ENCODE data around the gene CSRNP3. TPM values are rescaled to one million over a fixed set of nuclear protein-coding genes. Genes with fewer than 3 reads are reported as not detected.

Gene CSRNP3
- 1 to 10 TPM in 3 of 4 donors, under 1 TPM in 1; 0.51 to 2.4 (median 1.1) TPM for total RNA-seq

GRCh38 chr2:165469417-165469816 is at the start of gene CSRNP3:
Gene CSRNP3, plus strand, starts transcription at chr2:165469698. Its CDS starts 125,368 bp downstream, at chr2:165595066.
- TF ChIP-seq CTCF (IDR thresholded peaks at IDR 0.05; ENCODE audit: low read depth), result no peak

DNA sequence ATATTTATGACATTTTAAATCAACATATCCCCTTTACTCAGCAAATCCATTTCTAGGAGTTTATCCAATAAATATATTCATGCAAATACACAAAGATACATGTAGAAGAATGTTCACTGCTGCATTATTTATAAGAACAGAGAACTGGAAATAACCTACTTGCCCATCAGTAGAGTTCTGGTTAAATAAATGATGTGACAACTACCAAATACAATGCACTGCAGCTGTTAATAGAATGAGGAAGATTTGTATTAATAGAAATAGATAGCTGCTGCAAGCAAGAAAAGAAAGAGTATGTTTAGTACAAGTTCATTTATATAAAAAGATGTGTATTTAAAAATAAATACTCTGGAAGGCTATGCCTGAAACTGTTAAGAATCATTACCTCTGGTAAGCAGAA is 49.3 kb upstream of the CSRNP3 start:
- no peak for TF ChIP-seq CTCF (IDR thresholded peaks at IDR 0.05; ENCODE audit: low read depth)

DNA sequence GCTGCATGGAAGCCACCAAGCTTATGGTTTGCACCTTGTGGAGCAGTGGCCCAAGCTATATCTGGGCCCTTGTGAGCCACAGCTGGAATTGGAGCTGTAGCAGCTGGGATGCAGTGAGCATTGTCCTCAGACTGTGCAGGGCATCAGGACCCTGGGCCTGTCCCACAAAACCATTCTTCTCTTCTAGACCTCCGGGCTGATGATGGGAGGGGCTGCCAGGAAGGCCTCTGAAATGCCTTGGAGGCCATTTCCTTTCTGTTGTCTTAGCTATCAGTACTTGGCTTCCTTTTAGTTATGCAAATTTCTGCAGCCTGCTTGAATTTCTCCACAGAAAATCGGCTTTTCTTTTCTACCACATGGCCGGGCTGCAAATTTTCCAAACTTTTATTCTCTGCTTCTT is 46.4 kb upstream of the CSRNP3 start:
- TF ChIP-seq CTCF (IDR thresholded peaks at IDR 0.05; ENCODE audit: low read depth), result no peak

- no peak for TF ChIP-seq CTCF (IDR thresholded peaks at IDR 0.05; ENCODE audit: low read depth)
Observed at GRCh38 chr2:165425556-165425955, 43.9 kb upstream of the CSRNP3 start.

DNA sequence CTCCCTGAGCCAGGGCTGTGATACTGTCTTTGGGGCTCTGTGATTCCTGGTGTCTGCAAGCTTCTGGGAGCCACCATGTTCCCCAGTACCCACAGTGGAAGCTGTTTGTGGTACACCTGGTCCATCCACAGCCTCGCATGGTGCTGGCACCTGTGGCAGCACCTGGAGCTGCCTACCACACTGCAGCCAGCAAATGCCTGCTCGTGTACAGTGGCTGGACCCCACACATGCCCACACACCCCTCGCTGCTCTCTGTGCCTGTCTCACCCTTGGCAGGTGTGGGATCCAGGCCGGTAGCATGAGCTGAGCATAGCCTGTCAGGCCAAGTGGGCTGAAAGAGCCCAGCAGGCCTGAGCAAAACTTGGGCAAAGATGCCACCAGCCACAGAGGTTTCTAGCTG is 41.8 kb upstream of the CSRNP3 start:
- no peak for TF ChIP-seq CTCF (IDR thresholded peaks at IDR 0.05; ENCODE audit: low read depth)

DNA sequence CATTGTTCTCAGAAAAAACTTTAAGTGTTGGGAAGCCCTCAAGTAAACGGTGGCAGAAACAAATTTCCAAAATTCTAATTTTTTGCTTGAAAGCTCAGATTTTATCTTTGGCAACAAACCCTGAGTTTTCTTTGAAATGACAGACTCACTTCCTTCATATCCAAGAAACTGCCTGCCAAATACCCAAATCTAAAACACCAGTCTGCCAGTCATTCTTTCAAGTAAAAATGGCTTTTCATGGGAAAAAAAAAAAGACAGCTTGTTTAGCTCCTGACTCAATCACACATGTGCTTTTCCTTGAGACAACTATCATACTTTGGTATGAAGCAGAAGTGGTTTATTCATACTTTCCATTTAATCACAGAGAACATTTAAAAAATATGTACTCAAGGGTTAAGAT is 40.6 kb upstream of the CSRNP3 start:
- no peak for TF ChIP-seq CTCF (IDR thresholded peaks at IDR 0.05; ENCODE audit: low read depth)

GRCh38 chr2:165431014-165431413 is 38.5 kb upstream of the CSRNP3 start:
- no peak for TF ChIP-seq CTCF (IDR thresholded peaks at IDR 0.05; ENCODE audit: low read depth)
